Measurements from ENCODE around the gene TSTD2.

TSTD2 gene

GRCh38 chr9:97562542-97562941 lies 70.6 kb downstream of the TSTD2 start:
- DNase-seq (ENCODE audit: low spot score), result no peak

GRCh38 chr9:97561501-97561900 lies 71.7 kb downstream of the TSTD2 start:
- no peak for DNase-seq (ENCODE audit: low spot score)

GRCh38 chr9:97560851-97561250 lies 72.3 kb downstream of the TSTD2 start:
- no peak for DNase-seq (ENCODE audit: low spot score)

DNA sequence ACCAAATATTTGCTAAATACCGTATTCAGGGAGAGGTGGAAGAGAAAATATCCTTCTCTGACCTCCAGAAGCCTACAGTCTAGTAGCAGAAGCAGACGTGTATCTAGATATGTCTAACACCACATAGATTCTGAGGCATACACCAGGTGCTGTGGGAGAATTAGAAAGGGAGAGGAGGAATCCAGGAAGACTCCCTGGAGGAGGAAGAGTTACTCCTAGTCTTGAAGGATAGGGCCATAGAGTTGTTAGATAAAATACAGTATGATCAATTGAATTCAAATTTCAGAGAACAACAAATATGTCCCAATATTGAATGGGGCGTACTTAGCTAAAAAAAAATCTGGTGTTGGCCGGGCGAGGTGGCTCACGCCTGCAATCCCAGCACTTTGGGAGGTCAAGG lies 73.0 kb downstream of the TSTD2 start:
- no peak for DNase-seq (ENCODE audit: low spot score)

DNA sequence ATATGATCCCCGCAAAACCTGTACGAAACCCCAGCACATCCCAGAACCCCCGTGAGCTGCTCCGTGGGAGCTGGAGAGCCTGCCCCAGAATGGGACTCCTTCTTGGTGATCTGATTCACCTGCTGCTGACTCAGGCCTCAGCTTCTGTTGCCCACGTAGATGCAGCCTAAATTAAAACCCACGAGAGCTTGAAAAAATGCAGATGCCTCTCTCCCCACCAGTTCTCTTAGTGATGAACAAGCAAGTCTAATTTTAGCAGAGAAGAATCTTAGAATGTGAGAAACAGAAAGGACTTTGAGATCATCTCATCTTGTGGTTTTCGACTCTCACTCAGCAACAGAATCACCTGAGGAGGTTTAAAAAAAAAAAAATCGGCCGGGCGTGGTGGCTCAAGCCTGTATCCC lies 74.1 kb downstream of the TSTD2 start:
- DNase-seq (ENCODE audit: low spot score), result no peak

- DNase-seq (ENCODE audit: low spot score), result no peak
These were observed 74.5 kb downstream of the TSTD2 start for GRCh38 chr9:97558701-97559101.

GRCh38 chr9:97557606-97558095 lies 75.5 kb downstream of the TSTD2 start:
- no peak for DNase-seq (ENCODE audit: low spot score)

DNA sequence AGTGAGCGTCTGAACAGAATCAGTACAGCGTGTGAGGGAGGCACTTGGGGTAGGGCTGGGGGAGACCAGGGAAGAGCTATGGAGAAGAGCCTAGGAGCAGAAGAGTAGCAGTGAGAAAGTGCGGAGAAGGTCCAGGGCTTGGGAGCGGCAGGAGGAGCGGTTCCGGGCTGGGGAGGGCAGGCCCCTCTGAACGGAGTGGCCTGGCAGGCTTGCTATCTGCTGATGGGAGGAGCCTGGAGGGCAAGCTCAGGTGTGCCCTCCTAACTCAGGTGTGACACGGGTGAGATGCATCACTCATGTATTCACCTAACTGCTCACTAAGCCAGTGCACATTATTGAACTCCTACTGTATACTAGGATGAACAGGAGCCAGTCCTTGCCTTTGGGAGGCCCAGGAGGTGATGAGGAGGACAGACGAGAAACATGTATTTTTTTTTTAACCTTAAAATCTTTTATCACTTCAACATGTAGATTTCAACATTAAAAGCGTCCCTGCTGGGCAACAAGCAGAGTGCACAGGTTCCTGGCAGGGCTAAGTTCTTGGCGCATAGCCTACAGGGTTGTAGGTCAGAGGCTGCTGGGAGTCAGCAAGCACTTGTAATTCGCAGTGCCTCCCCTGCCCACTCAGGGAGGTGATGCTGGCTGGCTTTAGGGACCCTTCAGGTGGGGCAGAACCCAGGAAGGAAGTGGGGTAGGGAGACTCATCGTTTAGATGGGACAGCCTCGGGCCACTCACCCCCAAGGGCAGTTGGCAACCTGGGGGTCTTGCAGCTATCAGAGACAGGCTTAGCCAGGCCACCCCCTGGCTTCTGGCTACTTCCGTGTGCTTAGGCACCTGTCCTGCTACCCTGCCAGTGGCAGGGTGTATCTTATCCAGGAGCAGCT lies 76.2 kb downstream of the TSTD2 start:
- DNase-seq (ENCODE audit: low spot score), result no peak

DNA sequence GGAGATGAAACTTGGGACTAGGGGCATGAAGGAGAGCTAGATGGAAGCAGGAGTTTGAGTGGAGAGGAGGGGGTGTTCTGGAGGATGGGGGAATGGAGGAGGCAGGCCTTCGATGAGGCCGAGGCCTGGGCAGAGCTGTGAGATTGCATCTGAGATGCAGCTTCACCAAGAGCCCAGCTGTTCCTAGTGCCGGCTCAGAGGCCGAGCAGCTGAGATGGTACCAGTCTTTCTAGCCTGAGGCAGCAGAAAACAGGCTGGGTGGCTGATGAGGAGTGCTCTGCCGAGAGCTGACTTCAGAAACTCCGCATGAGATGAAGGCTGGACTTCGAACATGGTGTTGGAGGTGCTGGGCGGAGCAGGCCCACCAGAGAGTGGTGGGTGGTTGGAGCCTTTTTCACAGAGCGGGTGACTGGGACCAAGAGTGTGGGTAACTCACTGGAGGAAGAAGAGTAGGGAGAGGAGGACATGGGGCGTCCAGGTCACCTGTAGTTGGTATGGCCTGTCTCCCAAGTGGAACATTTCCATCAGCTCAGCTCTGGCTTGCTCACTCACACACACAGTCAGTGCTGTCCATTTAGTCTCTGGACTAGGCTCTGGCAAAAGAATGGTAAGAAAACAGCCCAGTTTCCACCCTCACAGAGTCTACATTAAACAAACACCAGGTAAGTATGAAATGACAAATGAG lies 77.0 kb downstream of the TSTD2 start:
- DNase-seq (ENCODE audit: low spot score), result no peak

DNA sequence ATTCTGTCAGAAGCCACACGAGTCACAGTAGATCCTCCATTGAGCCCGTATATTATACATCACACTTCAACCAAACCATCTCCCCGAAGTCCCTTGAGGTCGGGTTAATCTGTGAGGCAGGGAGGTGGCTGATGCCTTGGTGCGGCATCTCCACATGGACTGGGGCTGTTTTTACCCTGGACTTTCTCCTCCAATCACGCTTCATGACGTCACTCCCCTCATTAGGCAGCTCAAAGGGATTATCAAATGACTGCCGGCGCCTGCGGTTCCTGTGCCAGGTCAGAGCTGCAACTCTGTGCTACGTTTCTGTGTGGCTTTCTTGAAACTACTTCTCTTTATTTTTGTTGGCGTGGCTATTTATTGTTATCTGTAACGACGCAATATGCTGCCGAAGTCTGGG lies 78.0 kb downstream of the TSTD2 start:
- no peak for DNase-seq (ENCODE audit: low spot score)

DNA sequence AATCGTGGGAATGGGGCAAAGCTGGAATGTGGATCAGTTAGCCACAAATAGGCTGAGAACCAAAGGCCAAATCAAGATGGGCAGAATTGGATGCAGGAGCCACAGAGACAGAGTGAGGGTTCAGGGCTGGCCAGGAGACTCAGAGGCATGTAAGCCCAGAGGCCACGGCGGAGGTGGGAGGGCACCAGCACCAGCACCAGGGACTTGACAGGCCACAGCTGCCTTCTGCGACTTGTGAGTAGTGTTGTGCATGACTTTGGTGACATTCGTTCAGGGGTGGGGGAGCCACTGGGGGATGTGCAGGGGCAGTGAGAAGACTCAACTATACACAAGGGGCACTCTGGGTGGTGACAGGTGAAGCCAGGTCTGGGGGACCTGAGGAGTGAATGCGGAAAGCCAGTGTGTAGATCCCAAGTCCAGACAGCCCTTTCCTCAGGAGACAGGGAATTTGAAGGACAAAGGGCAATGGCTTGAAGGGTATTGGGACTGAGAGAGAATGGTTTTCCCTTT lies 78.5 kb downstream of the TSTD2 start:
- DNase-seq (ENCODE audit: low spot score), result no peak

GRCh38 chr9:97553841-97554240 lies 79.3 kb downstream of the TSTD2 start:
- DNase-seq (ENCODE audit: low spot score), result no peak

- DNase-seq (ENCODE audit: low spot score), result no peak
These were observed 80.0 kb downstream of the TSTD2 start for GRCh38 chr9:97553141-97553540.

GRCh38 chr9:97551308-97551707 lies 81.9 kb downstream of the TSTD2 start:
- DNase-seq (ENCODE audit: low spot score), result no peak

DNA sequence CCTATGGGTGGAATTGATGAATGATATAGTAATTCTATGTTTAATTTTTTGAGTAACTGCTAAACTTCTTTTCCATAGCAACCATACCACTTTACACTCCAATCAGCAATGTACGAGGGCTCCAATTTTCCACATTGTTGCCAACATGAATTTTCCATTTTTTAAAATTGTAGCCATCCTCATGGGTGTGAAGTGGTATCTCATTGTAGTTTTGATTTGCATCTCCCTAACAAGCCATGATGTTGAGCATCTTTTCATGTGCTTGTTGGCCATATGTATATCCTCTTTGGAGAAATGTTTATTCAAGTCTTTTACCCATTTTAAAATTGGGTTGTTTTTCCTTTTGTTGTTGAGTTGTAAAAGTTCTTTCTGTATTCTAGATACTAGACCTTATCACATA lies 82.8 kb downstream of the TSTD2 start:
- DNase-seq (ENCODE audit: low spot score), result no peak

Data from SW480 (cell line).